Vagina (tissue), 2 donors: ENCODE data around the gene DLST. TPM values are rescaled to one million over a fixed set of nuclear protein-coding genes. Genes with fewer than 3 reads are reported as not detected.
"Not testable (repeated sequence)": the region's sequence is repeated elsewhere in the genome, so short reads cannot be mapped to it uniquely, and the experiment has no call there.

Source experiments
- DNase-seq, 2 donors: peaks; one replicate each; pipeline ENCODE4 v3.0.0-alpha.2; 2017; ENCODE audit errors: extremely low spot score in 2 of 2
- H3K27ac ChIP-seq: fragments of 200-600 bp; sonication (generic); one replicate; pipeline ENCODE4 v1.5.1; 2019
- H3K27me3 ChIP-seq: fragments of 200-600 bp; sonication (generic); one replicate; pipeline ENCODE4 v1.5.1; 2019
- H3K36me3 ChIP-seq, 2 donors: fragments of 200-600 bp; sonication (generic); one replicate each; pipeline ENCODE4 v1.5.1; 2017 to 2019
- H3K4me1 ChIP-seq: fragments of 200-600 bp; sonication (generic); one replicate; pipeline ENCODE4 v1.5.1; 2019
- H3K4me3 ChIP-seq, 2 donors: fragments of 200-600 bp; sonication (generic); 1 replicate in 1 of 2; 2 replicates in 1 of 2; pipeline ENCODE4 v1.5.1; 2016 to 2019
- H3K9me3 ChIP-seq: fragments of 200-600 bp; sonication (generic); one replicate; pipeline ENCODE4 v1.5.1; 2019
- CTCF ChIP-seq, 3 experiments: fragments of 450-650 bp in 2 of 3; fragments of 200-600 bp in 1 of 3; sonication (generic) in 1 of 3; IDR thresholded peaks; one replicate each; pipeline ENCODE4 v1.5.1; 2017 to 2019; ENCODE audit warnings: antibody characterized with exemption in 3 of 3, mild to moderate bottlenecking in 2 of 3, moderate library complexity in 2 of 3
- POLR2A ChIP-seq, 2 donors: fragments of 450-650 bp; IDR thresholded peaks; one replicate each; pipeline ENCODE4 v1.6.1; 2017; ENCODE audit warnings: antibody characterized with exemption in 2 of 2, mild to moderate bottlenecking in 2 of 2, moderate library complexity in 2 of 2
- POLR2AphosphoS5 ChIP-seq, 2 donors: sonication (generic); formaldehyde crosslinking; IDR thresholded peaks; one replicate each; pipeline ENCODE4 v1.9.0; 2017; ENCODE audit warnings: antibody characterized with exemption in 2 of 2, mild to moderate bottlenecking in 2 of 2, low read depth in 1 of 2; ENCODE audit not compliant: insufficient read depth in 1 of 2
- intact Hi-C: fragments of 100-400 bp; cut with DNase I; formaldehyde crosslinking; loops from one replicate; pipeline ENCODE4 v1.15.1; 2023
- total RNA-seq: library from RNA; depleted of rRNA; stranded (reverse); fragments of >200 nt; gene quantifications from one replicate; pipeline ENCODE4 v1.2.3, GENCODE V29; 2016

DLST gene
- total RNA-seq, 1 donor from 2014 or later = 109 TPM

- Histone ChIP-seq H3K4me1 (peaks cover 25% of the 10 kb centered on the region), H3K4me3 (peak overlapping the region; percentile 50 to 57), H3K27me3 (no peaks in the 10 kb centered on the region), H3K27ac (no peak overlapping the region), H3K36me3 (no peaks in the 10 kb centered on the region), H3K9me3 (no peaks in the 10 kb centered on the region)
- intact Hi-C loops = no loop called here
- DNase-seq = no peak
- no peak for TF ChIP-seq POLR2A (IDR thresholded peaks at IDR 0.05)
- TF ChIP-seq POLR2AphosphoS5 (IDR thresholded peaks at IDR 0.05; ENCODE audit: insufficient read depth in 1 of 2, low read depth in 1 of 2) = no peak
- no peak for TF ChIP-seq CTCF (IDR thresholded peaks at IDR 0.05)
Observed at GRCh38 chr14:74921987-74922751, 40.5 kb downstream of the DLST start.

GRCh38 chr14:74922752-74923401 lies 41.2 kb downstream of the DLST start, which contains the start of gene RPS6KL1:
Gene RPS6KL1 (minus strand): TSS chr14:74923260. CDS start chr14:74921541, 1,719 bp downstream.
- no peaks in the 10 kb centered on the region for H3K9me3 ChIP-seq
- intact Hi-C loops = no loop called here
- H3K36me3 ChIP-seq = no peaks in the 10 kb centered on the region
- TF ChIP-seq POLR2AphosphoS5 (IDR thresholded peaks at IDR 0.05; ENCODE audit: insufficient read depth in 1 of 2, low read depth in 1 of 2) (peak in 1 of 2 donors; percentile 32), CTCF (IDR thresholded peaks at IDR 0.05) (no peak)
- no peak within 1 kb of the TSS for H3K27ac ChIP-seq
- no peak for DNase-seq
- no peaks in the 10 kb centered on the region for H3K27me3 ChIP-seq
- H3K4me3 ChIP-seq = peak within 1 kb of the TSS; percentile 50 to 57
- H3K4me1 ChIP-seq = peaks cover 18% of the 10 kb centered on the region

GRCh38 chr14:74924061-74924460 lies 42.3 kb downstream of the DLST start:
- Histone ChIP-seq H3K27me3 (no peaks in the 10 kb centered on the region), H3K36me3 (no peaks in the 10 kb centered on the region), H3K4me1 (peaks cover 9% of the 10 kb centered on the region), H3K4me3 (no peak overlapping the region), H3K27ac (no peak overlapping the region), H3K9me3 (no peaks in the 10 kb centered on the region)
- no peak for DNase-seq
- intact Hi-C loops = no loop called here
- no peak for TF ChIP-seq CTCF (IDR thresholded peaks at IDR 0.05)
- TF ChIP-seq POLR2AphosphoS5 (IDR thresholded peaks at IDR 0.05; ENCODE audit: insufficient read depth in 1 of 2, low read depth in 1 of 2) = no peak
- no peak for TF ChIP-seq POLR2A (IDR thresholded peaks at IDR 0.05)

GRCh38 chr14:74927225-74927624 lies 45.5 kb downstream of the DLST start:
- H3K36me3 ChIP-seq = no peaks in the 10 kb centered on the region
- no peaks in the 10 kb centered on the region for H3K27me3 ChIP-seq
- intact Hi-C loops = no loop called here
- H3K4me1 ChIP-seq = peaks cover 9% of the 10 kb centered on the region
- H3K27ac ChIP-seq = no peak overlapping the region
- no peak overlapping the region for H3K4me3 ChIP-seq
- no peaks in the 10 kb centered on the region for H3K9me3 ChIP-seq
- no peak for DNase-seq
- TF ChIP-seq POLR2AphosphoS5 (IDR thresholded peaks at IDR 0.05; ENCODE audit: insufficient read depth in 1 of 2, low read depth in 1 of 2) = no peak
- no peak for TF ChIP-seq CTCF (IDR thresholded peaks at IDR 0.05)
- no peak for TF ChIP-seq POLR2A (IDR thresholded peaks at IDR 0.05)

- intact Hi-C loops = no loop called here
- Histone ChIP-seq H3K27me3 (no peaks in the 10 kb centered on the region), H3K36me3 (no peaks in the 10 kb centered on the region), H3K9me3 (no peaks in the 10 kb centered on the region), H3K4me1 (peaks cover 7% of the 10 kb centered on the region), H3K4me3 (no peak overlapping the region), H3K27ac (no peak overlapping the region)
- TF ChIP-seq POLR2AphosphoS5 (IDR thresholded peaks at IDR 0.05; ENCODE audit: insufficient read depth in 1 of 2, low read depth in 1 of 2) = no peak
- no peak for TF ChIP-seq POLR2A (IDR thresholded peaks at IDR 0.05)
- no peak for TF ChIP-seq CTCF (IDR thresholded peaks at IDR 0.05)
- no peak for DNase-seq
Observed at GRCh38 chr14:74929242-74929641, 47.5 kb downstream of the DLST start.

- intact Hi-C loops, H3K27ac ChIP-seq, H3K36me3 ChIP-seq, H3K27me3 ChIP-seq, DNase-seq, H3K4me1 ChIP-seq, H3K9me3 ChIP-seq, H3K4me3 ChIP-seq: not testable (repeated sequence)
Observed at GRCh38 chr14:74931744-74932143, 50.0 kb downstream of the DLST start.
